OCI-LY1 (cell line): ENCODE measurements around the gene PLCB4.
"Not testable (repeated sequence)": the region's sequence is repeated elsewhere in the genome, so short reads cannot be mapped to it uniquely, and the experiment has no call there.

Experiments
- H2AFZ ChIP-seq: fragments of 200-600 bp; sonication (generic), shearing (Covaris generic); 2 replicates; pipeline ENCODE4 v1.6.0; 2014; ENCODE audit warnings: antibody characterized with exemption, mild to moderate bottlenecking, low read length
- H3F3A ChIP-seq: fragments of 200-600 bp; sonication (generic), shearing (Covaris generic); 2 replicates; pipeline ENCODE4 v1.6.0; 2014; ENCODE audit warnings: mild to moderate bottlenecking, antibody characterized with exemption, low read length, moderate library complexity; ENCODE audit not compliant: insufficient read depth
- H3K27ac ChIP-seq: fragments of 200-600 bp; sonication (generic); 2 replicates; pipeline ENCODE4 v1.5.1; 2014; ENCODE audit warnings: low read length, mixed run types, mild to moderate bottlenecking, low read depth; ENCODE audit not compliant: poor library complexity, severe bottlenecking
- H3K27me3 ChIP-seq: fragments of 200-600 bp; sonication (generic); 2 replicates; pipeline ENCODE4 v1.6.0; 2014; ENCODE audit warnings: antibody characterized with exemption, mild to moderate bottlenecking, low read length, moderate library complexity; ENCODE audit not compliant: insufficient read depth
- H3K36me3 ChIP-seq: fragments of 200-600 bp; sonication (generic); 2 replicates; pipeline ENCODE4 v1.6.1; 2014; ENCODE audit warnings: mild to moderate bottlenecking, antibody characterized with exemption, low read length, moderate library complexity, mixed read lengths; ENCODE audit not compliant: insufficient read depth
- H3K4me1 ChIP-seq: fragments of 200-600 bp; sonication (generic); 2 replicates; pipeline ENCODE4 v1.5.1; 2014; ENCODE audit warnings: mild to moderate bottlenecking, low read length, moderate library complexity; ENCODE audit not compliant: insufficient read depth, severe bottlenecking
- H3K4me2 ChIP-seq: fragments of 200-600 bp; sonication (generic), shearing (Covaris generic); 2 replicates; pipeline ENCODE4 v1.6.1; 2014; ENCODE audit warnings: low read length
- H3K4me3 ChIP-seq: fragments of 200-600 bp; sonication (generic); 2 replicates; pipeline ENCODE4 v1.5.1; 2014; ENCODE audit warnings: low read length, low read depth, mild to moderate bottlenecking, mixed read lengths; ENCODE audit not compliant: poor library complexity, severe bottlenecking
- H3K79me2 ChIP-seq: fragments of 200-600 bp; shearing (Covaris generic); 2 replicates; pipeline ENCODE4 v1.6.1; 2016; ENCODE audit warnings: mixed run types, low read length, mixed read lengths; ENCODE audit not compliant: insufficient read depth
- H3K9ac ChIP-seq: fragments of 200-600 bp; sonication (generic), shearing (Covaris generic); 2 replicates; pipeline ENCODE4 v1.6.1; 2014; ENCODE audit warnings: mild to moderate bottlenecking, low read length, mixed read lengths
- H3K9me2 ChIP-seq: fragments of 200-600 bp; sonication (generic), shearing (Covaris generic); 2 replicates; pipeline ENCODE4 v1.6.1; 2014; ENCODE audit warnings: low read depth, mild to moderate bottlenecking, low read length, mixed read lengths
- H3K9me3 ChIP-seq: fragments of 200-600 bp; shearing (Covaris generic); 2 replicates; pipeline ENCODE4 v1.6.1; 2014; ENCODE audit warnings: low read length, mixed read lengths
- H4K20me1 ChIP-seq: fragments of 200-600 bp; sonication (generic), shearing (Covaris generic); 2 replicates; pipeline ENCODE4 v1.6.0; 2016; ENCODE audit warnings: mild to moderate bottlenecking, low read length; ENCODE audit not compliant: insufficient read depth
- EZH2 ChIP-seq: fragments of 200-600 bp; sonication (generic), shearing (Covaris generic); IDR thresholded peaks from 2 replicates; pipeline ENCODE4 v1.8.0; 2017; ENCODE audit warnings: borderline replicate concordance, mixed run types, mild to moderate bottlenecking, antibody characterized with exemption, low read length, moderate library complexity, mixed read lengths
- TF ChIP-seq, protein P1 (sequence below): fragments of 200-600 bp; sonication (generic), shearing (Covaris generic); IDR thresholded peaks from 2 replicates; pipeline ENCODE4 v1.5.1; 2017; ENCODE audit warnings: mild to moderate bottlenecking, antibody characterized with exemption, low read length, moderate library complexity, mixed read lengths

Gene PLCB4

DNA sequence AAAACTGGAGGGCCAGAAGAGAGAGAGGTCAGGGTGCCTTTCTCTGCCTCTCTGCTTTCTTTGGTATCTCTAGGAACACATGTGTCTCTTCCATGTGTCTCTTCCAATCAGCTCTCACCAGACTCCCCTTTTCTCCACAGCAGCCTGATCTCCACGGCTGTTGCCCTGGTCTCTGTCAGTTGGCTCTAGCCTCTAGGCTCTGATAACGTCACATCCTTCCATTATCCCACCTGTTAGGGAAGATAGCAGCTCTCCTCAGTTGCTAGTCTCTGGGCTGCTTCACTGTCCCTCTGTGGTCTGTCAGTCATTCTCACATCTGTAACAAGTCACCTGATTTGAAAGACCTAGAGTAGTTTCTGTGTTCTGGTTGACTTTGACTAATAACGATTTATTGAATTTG is 80.2 kb downstream of the PLCB4 start:
- no peak overlapping the region for H3K27ac ChIP-seq
- no peaks in the 10 kb centered on the region for H3K9me2 ChIP-seq
- TF ChIP-seq EZH2, result no peak
- TF ChIP-seq, protein P1, sequence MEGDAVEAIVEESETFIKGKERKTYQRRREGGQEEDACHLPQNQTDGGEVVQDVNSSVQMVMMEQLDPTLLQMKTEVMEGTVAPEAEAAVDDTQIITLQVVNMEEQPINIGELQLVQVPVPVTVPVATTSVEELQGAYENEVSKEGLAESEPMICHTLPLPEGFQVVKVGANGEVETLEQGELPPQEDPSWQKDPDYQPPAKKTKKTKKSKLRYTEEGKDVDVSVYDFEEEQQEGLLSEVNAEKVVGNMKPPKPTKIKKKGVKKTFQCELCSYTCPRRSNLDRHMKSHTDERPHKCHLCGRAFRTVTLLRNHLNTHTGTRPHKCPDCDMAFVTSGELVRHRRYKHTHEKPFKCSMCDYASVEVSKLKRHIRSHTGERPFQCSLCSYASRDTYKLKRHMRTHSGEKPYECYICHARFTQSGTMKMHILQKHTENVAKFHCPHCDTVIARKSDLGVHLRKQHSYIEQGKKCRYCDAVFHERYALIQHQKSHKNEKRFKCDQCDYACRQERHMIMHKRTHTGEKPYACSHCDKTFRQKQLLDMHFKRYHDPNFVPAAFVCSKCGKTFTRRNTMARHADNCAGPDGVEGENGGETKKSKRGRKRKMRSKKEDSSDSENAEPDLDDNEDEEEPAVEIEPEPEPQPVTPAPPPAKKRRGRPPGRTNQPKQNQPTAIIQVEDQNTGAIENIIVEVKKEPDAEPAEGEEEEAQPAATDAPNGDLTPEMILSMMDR, result no peak
- no peak overlapping the region for H2AFZ ChIP-seq
- H3K79me2 ChIP-seq, result no peaks in the 10 kb centered on the region
- H3K9me3 ChIP-seq, result no peaks in the 10 kb centered on the region
- H3K4me3 ChIP-seq, result no peak overlapping the region
- no peaks in the 10 kb centered on the region for H3K36me3 ChIP-seq
- no peaks in the 10 kb centered on the region for H4K20me1 ChIP-seq
- H3K9ac ChIP-seq, result no peak overlapping the region
- H3K27me3 ChIP-seq, result no peaks in the 10 kb centered on the region
- H3F3A ChIP-seq, result no peaks in the 10 kb centered on the region
- H3K4me1 ChIP-seq, result no peaks in the 10 kb centered on the region
- H3K4me2 ChIP-seq, result no peak overlapping the region

GRCh38 chr20:9149796-9150195 is 80.9 kb downstream of the PLCB4 start:
- TF ChIP-seq, protein P1, result no peak
- TF ChIP-seq EZH2, result no peak
- H3K9me2 ChIP-seq, result no peaks in the 10 kb centered on the region
- H3F3A ChIP-seq, result no peaks in the 10 kb centered on the region
- H3K4me2 ChIP-seq, result no peak overlapping the region
- H3K9me3 ChIP-seq, result no peaks in the 10 kb centered on the region
- no peaks in the 10 kb centered on the region for H3K79me2 ChIP-seq
- no peaks in the 10 kb centered on the region for H3K27me3 ChIP-seq
- H3K4me3 ChIP-seq, result no peak overlapping the region
- no peak overlapping the region for H2AFZ ChIP-seq
- H3K27ac ChIP-seq, result no peak overlapping the region
- no peaks in the 10 kb centered on the region for H3K4me1 ChIP-seq
- no peaks in the 10 kb centered on the region for H4K20me1 ChIP-seq
- H3K9ac ChIP-seq, result no peak overlapping the region
- H3K36me3 ChIP-seq, result no peaks in the 10 kb centered on the region

- H3K4me2 ChIP-seq, result no peak overlapping the region
- H3K79me2 ChIP-seq, result no peaks in the 10 kb centered on the region
- no peaks in the 10 kb centered on the region for H3K9me3 ChIP-seq
- H2AFZ ChIP-seq, result no peak overlapping the region
- no peak overlapping the region for H3K27ac ChIP-seq
- no peaks in the 10 kb centered on the region for H3K9me2 ChIP-seq
- H3K36me3 ChIP-seq, result no peaks in the 10 kb centered on the region
- H3K4me3 ChIP-seq, result no peak overlapping the region
- H3K27me3 ChIP-seq, result no peaks in the 10 kb centered on the region
- H3F3A ChIP-seq, result no peaks in the 10 kb centered on the region
- H3K9ac ChIP-seq, result no peak overlapping the region
- TF ChIP-seq, protein P1, result no peak
- no peak for TF ChIP-seq EZH2
- no peaks in the 10 kb centered on the region for H4K20me1 ChIP-seq
- no peaks in the 10 kb centered on the region for H3K4me1 ChIP-seq
Observed at GRCh38 chr20:9150679-9151078, 81.8 kb downstream of the PLCB4 start.

- H3K4me1 ChIP-seq, H3K4me3 ChIP-seq, H4K20me1 ChIP-seq, H3K36me3 ChIP-seq, H3K9me2 ChIP-seq, H2AFZ ChIP-seq, H3K27ac ChIP-seq, H3K27me3 ChIP-seq, H3K79me2 ChIP-seq, H3K9ac ChIP-seq, H3K9me3 ChIP-seq, H3F3A ChIP-seq, H3K4me2 ChIP-seq: not testable (repeated sequence)
Observed at GRCh38 chr20:9152139-9152538, 83.3 kb downstream of the PLCB4 start.
